ENCODE measurements around the gene ERI3.

ERI3 gene

DNA sequence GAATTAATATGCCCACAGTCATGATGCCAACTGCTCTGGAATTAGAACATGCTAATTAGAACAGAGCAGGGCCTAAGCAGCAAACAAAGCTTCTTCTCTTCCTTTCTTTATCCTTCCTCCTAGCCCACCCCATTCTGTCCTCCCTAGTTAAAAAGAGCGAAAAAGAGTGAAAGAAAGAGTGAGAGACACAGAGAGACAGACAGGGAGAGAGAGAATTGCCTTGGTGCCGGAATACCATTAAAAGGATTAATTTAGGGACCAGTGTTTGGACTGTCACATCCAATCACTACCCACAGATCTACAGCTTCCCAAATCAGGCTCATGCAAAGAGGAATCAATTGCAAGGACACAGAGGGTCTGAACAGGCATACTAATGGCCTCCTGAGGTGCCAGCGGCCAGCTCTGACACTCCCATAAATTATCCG is 7.0 kb downstream of the ERI3 start:
- no peak for DNase-seq

DNA sequence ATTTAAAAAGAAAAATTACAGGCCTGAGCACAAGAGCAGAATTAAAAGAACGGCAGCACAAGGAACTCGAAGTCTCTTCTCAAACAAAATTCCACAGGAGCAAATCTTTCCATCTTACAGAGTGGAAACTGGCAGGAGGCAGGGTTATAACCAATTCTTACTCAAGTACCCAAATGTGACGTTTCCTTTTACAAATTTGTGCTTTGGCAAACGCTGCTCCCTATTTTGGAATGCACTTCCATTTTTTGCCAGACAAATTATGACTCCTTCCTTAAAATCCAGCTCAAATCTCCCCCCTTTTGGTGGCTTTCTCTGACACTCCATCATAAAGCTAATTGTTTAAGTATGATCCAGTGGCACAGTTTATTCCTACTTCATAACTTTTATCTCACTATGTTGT is 7.8 kb downstream of the ERI3 start:
- DNase-seq = no peak

DNA sequence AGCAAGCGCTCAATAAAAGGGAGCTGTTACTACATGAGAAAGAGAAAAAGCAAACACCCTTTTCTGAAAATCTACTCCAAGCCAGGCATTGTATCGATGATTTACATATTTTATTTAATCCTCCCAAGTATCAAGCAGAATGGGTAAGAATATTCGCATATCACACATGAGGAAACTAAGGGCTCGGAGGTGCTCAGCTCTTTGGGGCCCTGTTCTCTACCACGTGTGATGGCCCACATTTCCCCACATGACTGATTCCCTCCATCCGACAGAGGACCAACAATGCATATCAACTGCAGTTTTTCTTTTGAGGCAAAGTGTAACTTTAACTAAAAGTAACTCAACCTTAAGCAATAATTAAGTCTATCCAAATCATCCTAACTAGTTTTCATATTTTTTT is 8.2 kb downstream of the ERI3 start:
- no peak for DNase-seq

DNA sequence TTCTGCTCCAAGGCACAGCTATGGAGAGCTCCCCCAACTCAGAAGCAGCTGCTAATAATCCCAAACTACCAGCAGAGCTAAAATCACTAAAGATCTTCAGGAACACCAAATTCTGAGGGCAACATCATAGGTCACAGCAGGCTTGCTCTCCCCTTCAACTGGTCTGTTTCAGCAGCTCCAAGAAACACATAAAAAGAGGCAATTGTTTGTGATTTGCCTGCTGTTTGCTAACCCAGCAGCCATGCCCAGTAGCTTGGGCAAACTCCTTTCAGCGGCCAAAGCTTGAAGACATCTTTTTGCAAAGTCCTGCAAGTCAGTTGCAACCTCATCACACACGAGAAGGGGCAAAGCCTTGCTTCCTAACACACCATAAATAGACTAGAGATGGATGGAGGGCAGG is 8.9 kb downstream of the ERI3 start:
- DNase-seq = no peak

DNA sequence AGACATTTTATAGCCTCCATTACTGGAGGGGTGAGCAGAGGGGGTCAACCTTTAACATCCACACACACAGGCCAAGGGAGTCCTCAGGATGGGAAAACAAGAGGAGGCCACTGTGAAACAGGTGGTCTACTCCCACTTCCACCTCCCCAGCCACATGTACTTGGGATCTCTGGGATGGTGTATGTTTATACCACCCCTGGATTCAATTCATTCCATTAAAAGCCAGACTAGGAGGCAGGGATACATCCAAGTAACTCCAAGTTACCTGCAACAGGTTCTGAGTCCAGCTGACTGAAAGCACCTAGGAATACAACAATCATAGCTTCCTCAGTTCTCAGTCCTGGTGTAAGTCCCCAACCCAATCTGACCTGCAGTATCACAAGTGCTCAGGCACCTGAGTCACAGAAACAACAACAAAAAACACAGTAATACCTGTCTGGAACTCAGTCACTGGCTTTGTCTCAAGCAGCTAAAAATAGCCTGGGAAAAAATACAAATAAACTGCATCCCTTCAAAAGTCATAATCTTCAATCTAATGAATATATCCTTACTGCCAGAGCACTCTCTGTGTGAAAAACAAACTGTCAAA is 9.8 kb downstream of the ERI3 start:
- DNase-seq = no peak

DNA sequence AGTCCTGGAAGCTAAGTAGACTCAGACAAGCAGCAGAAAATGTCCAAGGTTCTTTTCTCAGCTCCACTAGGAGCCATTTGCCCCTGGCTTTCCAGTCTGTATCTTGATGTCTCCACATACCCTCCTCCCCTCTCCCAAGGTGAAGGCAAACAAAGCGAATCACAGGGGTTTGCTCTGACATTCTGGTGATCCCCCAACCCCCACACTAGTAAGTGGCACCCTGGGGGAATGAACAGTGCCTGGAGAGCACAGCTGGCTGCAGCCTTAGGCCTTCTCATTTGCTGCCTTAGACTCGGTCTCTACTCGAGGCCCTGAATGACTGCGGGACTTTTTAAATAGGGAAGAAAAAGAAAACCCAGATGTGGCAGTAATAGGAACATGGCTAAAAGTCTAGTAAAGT is 15.3 kb downstream of the ERI3 start:
- DNase-seq = no peak

DNA sequence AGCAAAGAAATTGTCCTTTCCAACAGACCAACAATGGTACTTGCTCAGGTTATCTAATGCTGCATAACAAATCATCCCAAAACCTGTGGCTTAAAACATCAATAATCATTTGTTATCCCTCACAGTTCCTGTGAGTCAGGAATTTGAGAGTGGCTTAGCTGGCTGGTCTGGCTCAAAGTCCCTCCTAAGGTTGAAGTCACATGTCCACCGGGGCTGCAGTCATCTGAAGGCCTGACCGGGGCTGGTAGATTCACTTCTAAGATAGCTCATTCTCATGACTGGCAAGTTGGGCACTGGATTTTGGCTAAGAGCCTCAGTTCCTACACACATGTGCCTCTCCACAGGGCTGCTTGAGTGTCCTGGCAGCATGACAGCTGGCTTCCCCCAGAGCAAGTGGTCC is 16.9 kb downstream of the ERI3 start:
- DNase-seq = no peak

DNA sequence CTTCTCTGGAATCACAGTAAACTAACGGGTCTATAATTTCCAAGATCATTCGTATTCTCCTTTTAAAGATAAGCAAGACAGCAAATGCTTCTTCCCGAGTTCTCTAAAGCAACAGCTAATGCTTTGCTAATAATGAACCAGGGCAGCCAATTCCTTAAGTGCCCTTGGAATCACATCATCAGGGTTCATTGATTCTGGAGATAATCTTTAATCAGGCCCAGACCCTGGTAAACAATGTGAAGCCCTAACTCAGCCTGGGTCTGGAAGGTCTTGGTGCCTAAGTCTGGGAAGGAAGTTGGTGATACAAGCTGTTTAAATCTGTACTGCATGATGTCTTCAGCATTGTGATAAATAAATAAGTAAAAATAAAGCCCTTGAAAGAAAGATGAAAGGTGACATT is 18.4 kb downstream of the ERI3 start:
- no peak for DNase-seq

DNA sequence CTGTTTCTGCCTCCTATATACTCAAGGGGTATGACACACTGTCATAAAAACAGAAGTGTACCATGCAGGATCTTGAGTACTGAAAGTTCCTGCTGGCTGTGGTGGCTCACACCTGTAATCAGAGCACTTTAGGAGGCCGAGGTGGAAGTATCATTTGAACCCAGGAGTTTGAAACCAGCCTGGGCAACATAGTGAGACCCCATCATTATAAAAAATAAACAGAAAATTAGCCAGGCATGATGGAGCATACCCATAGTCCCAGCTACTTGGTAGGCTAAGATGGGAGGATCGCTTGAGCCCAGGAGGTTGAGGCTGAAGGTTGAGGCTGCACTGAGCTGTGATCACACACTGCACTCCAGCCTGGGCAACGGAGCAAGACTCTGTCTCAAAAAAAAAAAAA is 20.1 kb downstream of the ERI3 start:
- DNase-seq = no peak

DNA sequence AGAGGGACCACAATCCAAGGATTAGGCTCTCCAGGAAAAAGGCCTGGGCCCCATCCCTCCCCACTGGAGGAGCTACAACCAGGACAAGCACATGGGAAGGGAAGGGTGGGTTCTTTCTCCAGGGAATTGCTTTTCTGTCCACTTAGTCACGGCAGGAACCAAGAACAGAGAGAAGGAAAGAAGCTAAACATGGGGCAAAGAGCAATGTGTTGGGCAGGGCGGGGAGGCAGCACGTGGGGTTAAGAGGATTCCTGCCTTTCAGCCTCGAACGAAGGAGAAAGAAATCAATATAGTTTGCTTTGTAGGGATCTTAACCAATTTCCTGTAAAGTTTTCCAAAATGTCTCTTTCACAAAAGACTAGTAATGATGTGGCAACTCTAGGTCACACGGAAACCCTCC is 21.7 kb downstream of the ERI3 start:
- no peak for DNase-seq

DNA sequence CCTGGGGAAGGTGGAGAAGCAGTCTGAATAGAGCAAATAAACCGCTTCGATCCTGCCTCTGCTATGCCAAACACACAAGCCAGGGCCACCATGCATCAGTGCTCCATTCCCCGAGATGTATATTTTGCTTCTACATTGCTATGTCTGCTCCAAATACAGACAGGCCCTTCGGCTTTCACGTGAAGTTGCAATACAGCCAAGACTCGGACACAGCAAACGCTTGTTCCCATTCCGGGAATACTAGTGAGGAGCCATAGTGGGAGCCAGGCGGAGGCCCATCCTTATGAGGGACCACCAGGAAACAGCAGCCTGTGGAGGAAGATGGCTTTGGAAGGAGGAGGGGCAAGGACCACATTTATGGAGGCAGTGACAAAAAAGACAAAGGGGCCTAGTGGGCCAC is 22.6 kb downstream of the ERI3 start:
- no peak for DNase-seq

DNA sequence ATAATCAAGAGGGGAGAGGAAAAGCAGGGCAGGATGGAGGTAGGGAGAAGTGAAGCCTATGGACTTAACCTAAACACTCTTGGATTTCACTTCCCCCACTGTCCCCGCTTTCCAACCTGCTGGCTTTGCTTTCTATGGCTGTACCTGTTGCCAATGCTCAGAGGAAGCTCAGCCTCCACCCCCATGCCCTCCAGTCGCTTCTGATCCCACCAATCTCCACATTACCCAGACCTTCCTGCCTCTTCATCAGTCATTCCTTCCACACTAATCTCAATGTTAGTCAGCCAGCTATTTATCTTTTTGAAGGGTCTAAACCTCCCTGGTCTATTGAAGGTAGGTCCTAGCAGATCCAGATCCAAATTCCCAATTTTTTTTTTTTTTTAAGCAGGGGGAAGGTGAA is 24.1 kb downstream of the ERI3 start:
- DNase-seq = no peak

DNA sequence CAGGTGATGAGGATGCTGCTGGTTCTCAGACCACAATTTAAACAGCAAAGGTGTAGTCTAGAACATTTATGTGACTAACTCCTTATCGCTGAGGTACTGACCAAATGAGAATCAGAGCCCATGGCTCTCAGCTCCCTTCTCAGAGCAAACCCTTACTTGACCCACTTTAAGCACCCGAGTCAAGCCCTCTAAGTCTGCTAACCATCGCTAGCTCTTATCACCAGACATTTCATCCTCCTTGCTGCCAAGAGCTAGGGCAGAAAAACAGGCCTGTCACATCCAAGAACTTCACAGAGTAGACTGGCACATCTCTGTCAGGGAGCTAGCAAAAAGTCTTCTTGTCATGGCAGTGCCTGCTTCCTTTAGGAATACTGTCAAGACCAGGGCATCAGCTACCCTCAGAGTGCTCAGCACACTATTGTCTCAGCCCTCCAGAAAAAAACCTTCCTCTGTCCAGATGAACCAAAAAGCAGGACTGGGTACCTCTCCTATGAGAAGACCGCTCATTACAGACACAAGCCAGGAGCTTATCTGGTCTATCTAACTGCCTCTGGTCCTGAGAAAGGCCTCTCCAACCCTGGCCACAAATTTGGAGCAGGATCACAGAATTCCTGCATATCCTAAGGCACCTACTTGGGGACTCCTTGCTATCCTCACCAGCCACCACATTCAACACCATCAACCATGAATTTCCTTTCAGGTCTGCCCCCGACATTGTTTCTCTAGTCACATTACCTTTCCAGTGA is 26.2 kb downstream of the ERI3 start:
- DNase-seq = no peak

DNA sequence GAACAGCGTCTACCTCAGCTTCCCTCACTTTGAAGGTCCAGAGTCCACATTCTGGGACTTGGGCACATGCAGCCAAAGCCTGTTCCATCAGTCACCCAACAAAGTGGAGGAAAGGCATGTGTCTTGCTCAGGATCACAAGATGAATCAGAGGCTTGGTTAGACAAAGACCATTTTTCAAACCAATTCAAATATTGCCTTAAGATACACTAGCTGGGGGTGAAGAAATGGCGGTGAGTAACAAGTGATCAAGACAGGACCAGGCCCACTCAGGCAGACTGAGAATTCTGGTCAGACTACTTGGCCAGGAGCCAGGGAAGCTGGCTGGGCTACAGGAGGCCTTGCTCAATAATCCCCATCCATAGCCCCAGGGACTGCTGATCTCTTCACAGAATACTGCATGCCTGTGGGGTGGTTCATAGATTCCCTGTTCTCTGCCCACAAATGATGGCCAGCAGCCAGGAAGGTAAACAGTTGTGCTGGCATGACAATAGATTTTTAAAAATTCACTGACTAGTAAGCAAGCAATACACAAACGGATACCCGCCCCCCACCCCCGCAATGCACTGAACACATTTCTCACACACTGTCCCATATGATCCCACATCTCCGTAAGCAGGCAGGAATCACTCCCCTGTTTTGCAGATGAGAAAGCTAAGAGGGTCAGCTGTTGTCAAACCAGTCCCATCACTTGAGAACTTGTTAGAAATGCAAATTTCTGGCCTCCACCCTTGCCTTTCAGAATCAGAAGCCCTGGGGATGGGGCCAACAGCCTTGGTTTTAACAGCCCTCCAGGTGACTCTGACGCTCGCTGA is 27.2 kb downstream of the ERI3 start:
- peak; percentile 99 for DNase-seq

DNA sequence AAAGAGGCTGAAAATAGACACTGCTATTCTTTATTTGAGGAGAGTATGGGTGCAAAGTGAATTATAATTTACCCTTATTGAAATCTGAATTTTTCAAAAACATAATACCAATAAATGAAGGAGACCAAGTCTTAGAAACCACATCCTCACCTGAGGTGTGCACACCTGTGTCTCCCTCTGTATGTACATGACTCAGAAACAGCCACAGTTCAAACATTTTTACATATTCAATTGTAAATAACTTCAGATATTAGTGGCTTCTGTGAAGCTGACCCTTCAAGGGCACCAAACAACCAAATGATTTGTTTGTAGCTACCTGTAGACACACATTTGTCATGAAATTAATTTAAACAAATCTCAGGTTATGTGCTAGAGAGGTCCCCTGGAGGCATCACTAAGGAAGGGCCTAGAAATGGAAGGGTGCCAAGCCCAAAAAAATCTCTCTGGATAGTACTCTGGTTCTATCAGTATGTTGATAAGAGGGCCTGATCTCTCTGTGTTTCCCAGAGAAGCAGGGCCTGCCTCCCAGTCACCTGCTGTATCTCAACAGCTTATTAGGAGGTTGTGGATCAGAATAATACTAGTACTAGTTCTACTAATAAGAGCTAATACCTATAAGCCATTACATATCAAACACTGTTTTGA is 28.1 kb downstream of the ERI3 start:
- DNase-seq = peak; percentile 43

DNA sequence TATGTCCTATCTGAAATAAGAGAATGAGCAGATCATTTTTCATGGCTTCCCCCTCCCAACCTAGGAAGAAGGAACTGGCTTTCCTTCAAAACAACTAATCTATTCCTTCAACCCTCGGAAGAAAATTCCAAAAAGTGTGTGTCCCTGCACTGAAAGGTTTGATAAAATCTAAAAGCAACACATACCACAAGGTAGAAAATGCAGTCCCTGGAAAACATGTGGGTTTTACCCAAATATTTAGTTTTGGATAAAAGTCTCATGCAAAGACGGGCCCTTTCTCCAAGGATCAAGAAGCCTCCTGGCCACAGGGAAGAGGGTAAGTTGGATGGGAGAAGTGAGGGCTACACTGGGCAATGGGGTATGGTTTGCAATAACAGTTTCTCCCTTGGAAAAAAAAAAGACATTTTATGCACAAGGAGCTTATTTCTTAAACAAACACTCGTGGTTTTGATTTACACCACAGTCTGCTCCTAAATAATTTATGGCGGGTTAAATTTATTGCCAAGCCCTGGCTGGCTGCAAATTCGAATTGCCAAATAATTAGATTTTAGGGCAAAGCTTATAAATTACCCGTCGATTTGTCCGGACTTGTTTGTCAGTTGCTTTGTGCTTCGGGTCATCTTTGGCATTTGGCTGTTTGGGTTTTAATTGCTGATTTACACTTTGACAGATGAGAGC is 28.9 kb downstream of the ERI3 start:
- DNase-seq = no peak

DNA sequence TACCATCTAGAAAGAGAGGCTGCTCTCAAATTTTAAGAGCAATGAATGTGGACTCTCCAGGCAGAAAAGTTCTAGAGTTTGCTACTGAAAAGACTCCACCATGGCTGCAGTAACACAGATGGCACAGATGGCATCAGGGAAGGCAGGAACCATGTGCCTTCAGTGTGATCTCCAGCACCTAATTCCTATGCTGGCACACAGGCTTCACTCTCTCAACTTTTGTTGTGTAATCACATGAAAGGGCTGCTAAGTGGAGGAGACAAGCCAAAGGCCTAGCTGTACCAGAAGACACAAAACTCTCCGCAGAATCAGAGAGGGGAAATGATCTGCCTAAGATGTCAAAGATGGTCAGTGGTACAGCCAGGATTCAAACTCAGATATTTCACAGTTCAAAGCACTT is 31.1 kb downstream of the ERI3 start:
- no peak for DNase-seq

DNA sequence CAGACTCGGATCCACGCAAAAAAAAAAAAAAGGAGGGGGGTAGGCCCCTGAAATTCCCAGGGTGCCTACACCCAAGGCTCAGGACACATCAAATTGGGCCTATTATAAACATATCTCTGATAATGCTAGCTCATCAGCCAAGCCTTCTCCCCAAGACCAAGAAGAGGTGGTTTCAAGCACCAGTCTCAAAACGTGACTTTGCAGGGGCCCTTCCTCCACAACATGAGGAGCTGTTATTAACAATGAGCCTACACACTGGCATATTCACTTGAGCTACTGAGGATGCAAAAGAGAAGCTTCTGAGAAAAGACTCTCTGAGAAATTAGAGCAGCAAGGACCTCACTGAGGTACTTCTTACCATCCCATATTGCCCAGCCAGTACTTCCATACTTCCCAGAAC is 32.7 kb downstream of the ERI3 start:
- DNase-seq = no peak

DNA sequence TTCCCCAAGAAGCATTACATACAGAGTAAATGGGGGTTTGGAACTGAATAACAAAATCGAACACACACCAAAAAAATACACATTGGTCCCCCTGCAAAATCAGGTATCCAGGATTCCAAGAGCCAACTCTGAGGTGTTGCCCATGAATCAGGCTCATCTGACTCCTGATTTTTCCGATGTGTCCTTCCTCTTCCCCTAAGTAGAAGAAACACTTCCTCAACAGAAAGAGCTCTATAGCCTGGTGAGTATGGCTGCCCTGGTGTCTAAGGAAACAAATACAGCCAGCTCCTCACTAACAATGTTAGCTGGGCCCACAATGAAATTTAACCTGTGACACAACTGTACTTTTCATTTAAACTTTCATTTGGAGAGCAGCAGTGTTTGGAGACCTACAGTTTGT is 33.6 kb downstream of the ERI3 start:
- DNase-seq = no peak

DNA sequence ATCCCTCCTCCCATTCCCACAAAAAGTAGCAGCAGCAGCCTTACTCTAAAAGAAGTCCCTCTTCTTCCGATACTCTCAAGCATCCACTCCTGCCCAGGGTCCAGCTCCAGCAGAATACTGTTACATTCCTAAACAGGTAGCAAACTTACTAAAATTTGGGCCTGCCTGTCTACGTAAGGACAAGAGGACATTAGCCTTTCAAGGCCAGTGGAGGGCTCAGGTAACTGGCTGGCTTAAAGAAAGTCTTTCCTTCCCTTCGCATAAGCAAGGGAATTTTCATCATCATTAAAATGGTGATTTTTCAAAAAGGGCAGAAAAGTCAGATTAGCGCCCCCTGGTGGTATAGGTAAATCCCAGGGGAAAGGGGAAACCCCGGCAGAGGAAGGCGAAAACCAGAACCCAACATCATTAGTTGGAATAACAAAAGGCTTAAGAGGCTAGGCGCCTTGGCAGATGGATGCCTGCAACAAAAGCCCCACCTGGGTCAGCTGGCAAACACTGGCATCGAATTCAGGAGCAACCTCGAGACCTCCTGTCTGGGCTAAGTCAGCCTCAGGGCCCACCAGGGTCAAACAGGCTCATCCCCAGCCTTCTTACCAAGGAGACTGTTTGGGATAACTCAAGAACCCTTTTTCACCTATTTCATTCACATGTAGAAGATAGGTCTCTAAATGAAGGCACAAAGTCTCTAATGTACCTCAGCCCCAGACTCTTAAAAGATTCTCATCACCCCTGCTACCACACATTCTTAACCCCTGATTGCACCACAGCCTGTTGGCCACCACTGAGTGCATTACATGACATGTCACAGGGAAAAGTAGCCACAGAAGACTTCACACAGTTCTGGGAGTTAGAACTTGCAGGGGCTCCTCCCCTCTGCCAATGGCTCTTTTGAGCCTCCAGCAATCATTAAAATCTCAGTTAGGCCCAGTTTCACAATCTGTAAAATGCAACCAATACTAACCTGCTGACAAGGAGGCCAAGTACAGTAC is 36.7 kb downstream of the ERI3 start:
- peak; percentile 78 for DNase-seq

DNA sequence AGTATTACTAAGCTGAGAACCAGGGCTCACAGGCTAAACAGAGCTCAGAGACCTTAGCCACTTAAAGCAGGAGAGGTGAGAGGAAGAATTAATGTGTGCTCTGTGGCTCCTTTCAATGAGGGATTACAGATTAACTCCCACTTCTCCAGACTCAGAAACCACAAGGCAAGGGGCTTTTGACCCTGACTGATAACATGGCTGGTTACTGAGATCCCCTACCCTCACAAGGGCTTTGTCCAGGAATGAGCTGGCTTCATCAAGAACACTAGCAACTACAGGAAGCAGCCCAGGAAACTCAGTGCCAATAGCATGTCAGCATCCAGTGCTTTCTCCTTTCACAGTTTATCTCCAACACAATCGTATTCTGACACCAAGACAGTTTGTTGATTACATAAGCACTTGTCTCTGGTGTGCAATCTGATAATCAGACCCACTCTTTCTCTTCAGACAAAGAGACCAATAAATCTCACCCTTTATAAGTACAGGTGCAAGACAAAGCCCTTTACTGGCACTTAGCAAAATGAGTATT is 38.8 kb downstream of the ERI3 start:
- peak; percentile 100 for DNase-seq

DNA sequence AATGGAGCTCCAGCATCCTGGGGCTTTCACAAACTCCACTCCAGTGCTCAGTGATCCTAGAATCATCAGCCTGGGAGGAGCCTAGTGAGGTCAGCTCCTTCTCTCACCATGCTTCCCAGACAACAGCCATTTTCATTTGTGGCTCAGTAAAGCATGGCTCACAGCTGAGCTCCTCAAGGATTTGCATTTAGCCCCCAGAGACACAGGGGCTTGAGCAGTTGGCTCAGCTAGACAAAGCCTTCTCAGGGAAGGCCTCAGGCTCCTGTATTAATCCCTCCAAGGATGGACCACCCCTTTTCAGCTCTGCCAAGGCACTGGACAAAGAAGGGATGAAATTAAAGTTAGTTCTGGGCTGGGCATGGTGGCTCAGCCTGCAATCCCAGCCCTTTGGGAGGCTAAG is 39.5 kb downstream of the ERI3 start:
- peak; percentile 55 for DNase-seq
